ENCODE data around the gene PPP1R12C.
A peak's percentile ranks its signal among the peaks of the same experiment; 100 is the strongest.

Gene PPP1R12C

DNA sequence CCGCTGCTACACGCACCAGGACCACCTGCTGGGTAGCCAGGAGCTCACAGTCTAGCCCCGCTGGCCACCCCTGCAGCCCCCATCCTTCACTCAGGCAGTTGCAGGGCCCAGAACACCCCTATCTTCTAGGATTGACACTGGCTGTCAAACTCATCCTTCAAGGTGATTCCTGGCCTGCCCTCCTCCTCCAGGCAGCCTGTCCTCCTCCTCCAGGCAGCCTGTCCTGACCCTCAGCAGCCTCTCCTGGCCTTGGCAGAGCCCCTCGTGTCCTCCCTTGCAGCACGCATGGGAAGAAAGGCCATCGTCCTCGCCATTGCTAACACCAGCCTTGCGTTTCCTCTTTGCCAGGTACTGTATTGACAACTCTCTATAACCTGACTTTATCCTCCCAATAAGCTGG lies 45.5 kb downstream of the PPP1R12C start:
- no peak overlapping the region for H2BK120ac ChIP-seq (ENCODE audit: low read depth, low read length)
- WGBS, 2 donors (ENCODE audit: extremely low coverage in 2 of 2, insufficient read length in 2 of 2, insufficient replicate concordance in 1 of 2) = no CpG with 5 or more reads among the region's 8 CpGs
- peaks cover 4% of the 10 kb centered on the region in 2 donors for H3K9me3 ChIP-seq (replicated peaks in 1 of 2; ENCODE audit: control insufficient read depth in 2 of 2, insufficient read depth in 1 of 2, low read depth in 1 of 2, low read length in 2 of 2)
- H2AFZ ChIP-seq (ENCODE audit: low read length) = no peak overlapping the region
- peak overlapping the region; percentile 86 for H2AK5ac ChIP-seq (ENCODE audit: low read depth, low read length)
- H3K4me1 ChIP-seq (ENCODE audit: control insufficient read depth in 2 of 2, insufficient read depth in 1 of 2, low read depth in 1 of 2, low read length in 2 of 2) = peaks cover 0 to 11% of the 10 kb centered on the region in 2 donors
- peak overlapping the region; percentile 18 for H3K9ac ChIP-seq (ENCODE audit: low read depth, low read length, poor library complexity)
- H3K18ac ChIP-seq (ENCODE audit: low read length) = peak overlapping the region; percentile 86
- H4K91ac ChIP-seq (ENCODE audit: low read depth, low read length, poor library complexity) = no peak overlapping the region
- no peaks in the 10 kb centered on the region for H3K79me1 ChIP-seq (ENCODE audit: low read depth, low read length)
- no peak overlapping the region for H3K27ac ChIP-seq (replicated peaks; ENCODE audit: low read length)
- peak overlapping the region; percentile 67 for H3K14ac ChIP-seq (ENCODE audit: low read length)
- no peak overlapping the region for H2BK5ac ChIP-seq (ENCODE audit: low read length)
- no peak overlapping the region for H3K4me2 ChIP-seq (ENCODE audit: insufficient read depth, low read length, poor library complexity, severe bottlenecking)
- H2BK12ac ChIP-seq (ENCODE audit: low read length) = peak overlapping the region; percentile 6
- H2BK15ac ChIP-seq (ENCODE audit: low read length) = peak overlapping the region; percentile 49
- H3K27me3 ChIP-seq (ENCODE audit: control insufficient read depth in 3 of 3, insufficient read depth in 3 of 3, low read depth in 1 of 3, low read length in 3 of 3) = peaks cover 0 to 66% (median 47%) of the 10 kb centered on the region in 3 experiments
- peak overlapping the region; percentile 58 for H4K8ac ChIP-seq (ENCODE audit: low read depth, low read length)
- H3K23ac ChIP-seq (ENCODE audit: low read depth, low read length, poor library complexity) = peak overlapping the region; percentile 90
- no peak overlapping the region for H3K4me3 ChIP-seq (ENCODE audit: low read length in 2 of 2)
- no peak for DNase-seq (ENCODE audit: low spot score)
- H3K4ac ChIP-seq (ENCODE audit: low read length) = no peak overlapping the region
- H3K36me3 ChIP-seq (replicated peaks in 1 of 2; ENCODE audit: control insufficient read depth in 2 of 2, insufficient read depth in 2 of 2, low read length in 2 of 2) = no peaks in the 10 kb centered on the region

DNA sequence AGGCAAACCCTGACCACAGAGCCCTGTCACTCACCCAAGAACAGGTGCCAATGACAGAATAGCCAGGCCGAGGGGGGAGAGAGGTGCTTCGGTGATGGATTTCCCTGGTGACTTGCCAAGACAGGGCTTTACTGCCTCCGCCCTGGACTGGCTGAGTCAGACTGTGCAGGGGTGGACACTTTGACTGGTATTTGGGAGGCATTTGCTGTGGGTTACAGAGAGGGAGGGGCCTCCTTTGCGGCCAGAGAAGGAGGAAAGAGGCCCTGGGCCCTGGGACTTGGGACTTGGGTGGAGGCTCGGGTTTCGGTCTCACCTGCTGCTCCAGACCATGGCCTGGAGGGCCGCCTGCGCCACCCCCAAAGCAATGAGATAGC lies 46.3 kb downstream of the PPP1R12C start:
- Histone ChIP-seq H3K9me3 (replicated peaks in 1 of 2; ENCODE audit: control insufficient read depth in 2 of 2, insufficient read depth in 1 of 2, low read depth in 1 of 2, low read length in 2 of 2) (peaks cover 4% of the 10 kb centered on the region in 2 donors), H2BK5ac (ENCODE audit: low read length) (no peak overlapping the region), H3K4me1 (ENCODE audit: control insufficient read depth in 2 of 2, insufficient read depth in 1 of 2, low read depth in 1 of 2, low read length in 2 of 2) (peaks cover 0 to 11% of the 10 kb centered on the region in 2 donors), H2BK15ac (ENCODE audit: low read length) (no peak overlapping the region), H3K4ac (ENCODE audit: low read length) (no peak overlapping the region), H4K8ac (ENCODE audit: low read depth, low read length) (peak overlapping the region; percentile 45), H3K4me2 (ENCODE audit: insufficient read depth, low read length, poor library complexity, severe bottlenecking) (no peak overlapping the region), H3K36me3 (replicated peaks in 1 of 2; ENCODE audit: control insufficient read depth in 2 of 2, insufficient read depth in 2 of 2, low read length in 2 of 2) (no peaks in the 10 kb centered on the region), H3K9ac (ENCODE audit: low read depth, low read length, poor library complexity) (no peak overlapping the region), H3K27me3 (ENCODE audit: control insufficient read depth in 3 of 3, insufficient read depth in 3 of 3, low read depth in 1 of 3, low read length in 3 of 3) (peaks cover 0 to 67% (median 55%) of the 10 kb centered on the region in 3 experiments), H3K14ac (ENCODE audit: low read length) (no peak overlapping the region), H2BK120ac (ENCODE audit: low read depth, low read length) (no peak overlapping the region), H3K18ac (ENCODE audit: low read length) (no peak overlapping the region), H3K27ac (replicated peaks; ENCODE audit: low read length) (no peak overlapping the region), H4K91ac (ENCODE audit: low read depth, low read length, poor library complexity) (no peak overlapping the region), H2BK12ac (ENCODE audit: low read length) (no peak overlapping the region), H3K23ac (ENCODE audit: low read depth, low read length, poor library complexity) (no peak overlapping the region), H3K4me3 (ENCODE audit: low read length in 2 of 2) (no peak overlapping the region), H2AFZ (ENCODE audit: low read length) (no peak overlapping the region), H3K79me1 (ENCODE audit: low read depth, low read length) (no peaks in the 10 kb centered on the region), H2AK5ac (ENCODE audit: low read depth, low read length) (no peak overlapping the region)
- no peak for DNase-seq (ENCODE audit: low spot score)
- WGBS, 2 donors (ENCODE audit: extremely low coverage in 2 of 2, insufficient read length in 2 of 2, insufficient replicate concordance in 1 of 2) = no CpG with 5 or more reads among the region's 8 CpGs

DNA sequence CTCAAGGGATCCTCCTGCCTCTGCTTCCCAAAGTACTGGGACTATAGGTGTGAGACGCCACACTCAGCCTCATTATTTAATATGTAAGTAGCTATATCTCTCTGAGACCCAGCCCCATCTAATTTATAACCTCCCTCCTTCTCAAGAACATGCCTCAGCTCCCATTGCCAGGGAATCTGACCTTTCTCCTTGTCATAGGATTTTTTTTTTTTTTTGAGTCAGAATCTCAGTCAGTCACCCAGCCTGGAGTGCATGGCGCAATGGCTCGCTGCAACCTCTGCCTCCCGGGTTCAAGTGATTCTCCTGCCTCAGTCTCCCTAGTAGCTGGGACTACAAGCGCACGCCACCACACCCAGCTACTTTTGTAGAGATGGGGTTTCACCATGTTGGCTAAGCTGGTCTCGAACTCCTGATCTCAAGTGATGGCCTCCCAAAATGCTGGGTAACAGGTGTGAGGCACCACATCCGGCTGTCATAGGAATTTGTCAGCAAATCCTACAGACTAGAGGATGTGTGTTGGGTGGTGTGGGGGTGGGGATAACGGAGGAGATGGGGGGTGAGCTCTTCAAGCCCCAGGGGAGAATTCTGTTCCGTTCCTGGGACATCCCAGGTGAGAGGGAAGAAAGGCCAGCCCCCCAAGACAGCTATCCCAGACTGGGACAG lies 46.8 kb downstream of the PPP1R12C start:
- H4K91ac ChIP-seq (ENCODE audit: low read depth, low read length, poor library complexity) = no peak overlapping the region
- H4K8ac ChIP-seq (ENCODE audit: low read depth, low read length) = peak overlapping the region; percentile 45
- no peak overlapping the region for H2BK12ac ChIP-seq (ENCODE audit: low read length)
- no peaks in the 10 kb centered on the region for H3K36me3 ChIP-seq (replicated peaks in 1 of 2; ENCODE audit: control insufficient read depth in 2 of 2, insufficient read depth in 2 of 2, low read length in 2 of 2)
- no peak overlapping the region for H3K4me2 ChIP-seq (ENCODE audit: insufficient read depth, low read length, poor library complexity, severe bottlenecking)
- no peak overlapping the region for H2BK15ac ChIP-seq (ENCODE audit: low read length)
- no peak overlapping the region for H2AK5ac ChIP-seq (ENCODE audit: low read depth, low read length)
- H2AFZ ChIP-seq (ENCODE audit: low read length) = no peak overlapping the region
- H3K9me3 ChIP-seq (replicated peaks in 1 of 2; ENCODE audit: control insufficient read depth in 2 of 2, insufficient read depth in 1 of 2, low read depth in 1 of 2, low read length in 2 of 2) = peaks cover 4% of the 10 kb centered on the region in 2 donors
- H3K23ac ChIP-seq (ENCODE audit: low read depth, low read length, poor library complexity) = no peak overlapping the region
- no peak overlapping the region for H2BK5ac ChIP-seq (ENCODE audit: low read length)
- H2BK120ac ChIP-seq (ENCODE audit: low read depth, low read length) = no peak overlapping the region
- no peak for DNase-seq (ENCODE audit: low spot score)
- H3K4me1 ChIP-seq (ENCODE audit: control insufficient read depth in 2 of 2, insufficient read depth in 1 of 2, low read depth in 1 of 2, low read length in 2 of 2) = peaks cover 0 to 10% of the 10 kb centered on the region in 2 donors
- H3K4ac ChIP-seq (ENCODE audit: low read length) = no peak overlapping the region
- peaks cover 0 to 68% (median 57%) of the 10 kb centered on the region in 3 experiments for H3K27me3 ChIP-seq (ENCODE audit: control insufficient read depth in 3 of 3, insufficient read depth in 3 of 3, low read depth in 1 of 3, low read length in 3 of 3)
- no peak overlapping the region for H3K9ac ChIP-seq (ENCODE audit: low read depth, low read length, poor library complexity)
- H3K18ac ChIP-seq (ENCODE audit: low read length) = no peak overlapping the region
- H3K14ac ChIP-seq (ENCODE audit: low read length) = no peak overlapping the region
- no peak overlapping the region for H3K27ac ChIP-seq (replicated peaks; ENCODE audit: low read length)
- no peaks in the 10 kb centered on the region for H3K79me1 ChIP-seq (ENCODE audit: low read depth, low read length)
- no CpG with 5 or more reads among the region's 10 CpGs for WGBS, 2 donors (ENCODE audit: extremely low coverage in 2 of 2, insufficient read length in 2 of 2, insufficient replicate concordance in 1 of 2)
- no peak overlapping the region for H3K4me3 ChIP-seq (ENCODE audit: low read length in 2 of 2)

DNA sequence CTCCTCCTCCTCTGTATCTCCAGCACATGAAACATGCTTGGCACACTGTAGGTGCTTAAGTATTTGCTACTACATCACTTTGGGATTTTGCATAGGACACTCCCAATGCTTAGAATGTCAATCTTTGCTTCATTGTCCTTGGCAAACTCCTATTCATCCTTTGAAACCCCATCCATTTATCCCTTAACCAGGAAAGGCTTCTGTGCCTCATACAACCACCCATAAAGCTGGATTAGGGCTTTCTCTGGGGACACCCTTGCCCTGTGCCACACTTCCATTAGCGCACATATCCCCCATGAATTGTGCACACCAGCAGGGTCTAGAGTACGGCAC lies 47.6 kb downstream of the PPP1R12C start:
- Histone ChIP-seq H3K9me3 (replicated peaks in 1 of 2; ENCODE audit: control insufficient read depth in 2 of 2, insufficient read depth in 1 of 2, low read depth in 1 of 2, low read length in 2 of 2) (peaks cover 4% of the 10 kb centered on the region in 2 donors), H2AFZ (ENCODE audit: low read length) (no peak overlapping the region), H3K23ac (ENCODE audit: low read depth, low read length, poor library complexity) (no peak overlapping the region), H3K79me1 (ENCODE audit: low read depth, low read length) (no peaks in the 10 kb centered on the region), H3K4me2 (ENCODE audit: insufficient read depth, low read length, poor library complexity, severe bottlenecking) (no peak overlapping the region), H3K4me1 (ENCODE audit: control insufficient read depth in 2 of 2, insufficient read depth in 1 of 2, low read depth in 1 of 2, low read length in 2 of 2) (peaks cover 0 to 10% of the 10 kb centered on the region in 2 donors), H4K8ac (ENCODE audit: low read depth, low read length) (no peak overlapping the region), H2BK15ac (ENCODE audit: low read length) (no peak overlapping the region), H3K27me3 (ENCODE audit: control insufficient read depth in 3 of 3, insufficient read depth in 3 of 3, low read depth in 1 of 3, low read length in 3 of 3) (peaks cover 0 to 61% (median 52%) of the 10 kb centered on the region in 3 experiments), H2BK5ac (ENCODE audit: low read length) (no peak overlapping the region), H4K91ac (ENCODE audit: low read depth, low read length, poor library complexity) (no peak overlapping the region), H3K4me3 (ENCODE audit: low read length in 2 of 2) (no peak overlapping the region), H3K4ac (ENCODE audit: low read length) (no peak overlapping the region), H3K36me3 (replicated peaks in 1 of 2; ENCODE audit: control insufficient read depth in 2 of 2, insufficient read depth in 2 of 2, low read length in 2 of 2) (no peaks in the 10 kb centered on the region), H3K14ac (ENCODE audit: low read length) (no peak overlapping the region), H3K9ac (ENCODE audit: low read depth, low read length, poor library complexity) (no peak overlapping the region), H2BK12ac (ENCODE audit: low read length) (no peak overlapping the region), H2BK120ac (ENCODE audit: low read depth, low read length) (no peak overlapping the region), H2AK5ac (ENCODE audit: low read depth, low read length) (no peak overlapping the region), H3K18ac (ENCODE audit: low read length) (no peak overlapping the region), H3K27ac (replicated peaks; ENCODE audit: low read length) (no peak overlapping the region)
- WGBS, 2 donors (ENCODE audit: extremely low coverage in 2 of 2, insufficient read length in 2 of 2, insufficient replicate concordance in 1 of 2) = no CpG with 5 or more reads among the region's 2 CpGs
- DNase-seq (ENCODE audit: low spot score) = no peak
